Stimulated activated CD4-positive, alpha-beta T cell treated with anti-CD3 and anti-CD28 coated beads, Interleukin-2, amount 100 ng/mL, for 48 hours (primary cell): ENCODE measurements around the gene PLEKHA7.

Source experiments
- DNase-seq, 2 donors: peaks; one replicate each; pipeline ENCODE4 v3.0.0-alpha.2; 2020

Gene PLEKHA7

GRCh38 chr11:16784097-16784496 lies 230.1 kb downstream of the PLEKHA7 start:
- no peak for DNase-seq

GRCh38 chr11:16783321-16783801 lies 230.9 kb downstream of the PLEKHA7 start:
- no peak for DNase-seq

- no peak for DNase-seq
Observed at GRCh38 chr11:16781936-16782919, 232.0 kb downstream of the PLEKHA7 start.

GRCh38 chr11:16780698-16781550 lies 233.3 kb downstream of the PLEKHA7 start:
- DNase-seq, result no peak

GRCh38 chr11:16780146-16780545 lies 234.1 kb downstream of the PLEKHA7 start:
- DNase-seq, result no peak

GRCh38 chr11:16779436-16779835 lies 234.8 kb downstream of the PLEKHA7 start:
- DNase-seq, result no peak

- no peak for DNase-seq
Observed at GRCh38 chr11:16778876-16779275, 235.3 kb downstream of the PLEKHA7 start.

- no peak for DNase-seq
Observed at GRCh38 chr11:16778286-16778685, 235.9 kb downstream of the PLEKHA7 start.

- DNase-seq, result no peak
Observed at GRCh38 chr11:16777613-16777975, 236.6 kb downstream of the PLEKHA7 start.

GRCh38 chr11:16776711-16777612 lies 237.3 kb downstream of the PLEKHA7 start:
- no peak for DNase-seq

GRCh38 chr11:16775614-16776283 lies 238.5 kb downstream of the PLEKHA7 start:
- DNase-seq, result no peak

GRCh38 chr11:16774936-16775613 lies 239.1 kb downstream of the PLEKHA7 start:
- DNase-seq, result no peak

- DNase-seq, result no peak
Observed at GRCh38 chr11:16773981-16774935, 240.0 kb downstream of the PLEKHA7 start.

GRCh38 chr11:16772141-16772512 lies 242.1 kb downstream of the PLEKHA7 start:
- DNase-seq, result no peak

GRCh38 chr11:16771350-16772140 lies 242.7 kb downstream of the PLEKHA7 start:
- DNase-seq, result no peak

- no peak for DNase-seq
Observed at GRCh38 chr11:16770016-16770415, 244.2 kb downstream of the PLEKHA7 start.

GRCh38 chr11:16769386-16769785 lies 244.8 kb downstream of the PLEKHA7 start:
- DNase-seq, result no peak

- DNase-seq, result no peak
Observed at GRCh38 chr11:16767957-16768356, 246.3 kb downstream of the PLEKHA7 start.

GRCh38 chr11:16767137-16767536 lies 247.1 kb downstream of the PLEKHA7 start:
- DNase-seq, result no peak
